ENCODE data around the gene DGKG.

- TF ChIP-seq, protein P1, sequence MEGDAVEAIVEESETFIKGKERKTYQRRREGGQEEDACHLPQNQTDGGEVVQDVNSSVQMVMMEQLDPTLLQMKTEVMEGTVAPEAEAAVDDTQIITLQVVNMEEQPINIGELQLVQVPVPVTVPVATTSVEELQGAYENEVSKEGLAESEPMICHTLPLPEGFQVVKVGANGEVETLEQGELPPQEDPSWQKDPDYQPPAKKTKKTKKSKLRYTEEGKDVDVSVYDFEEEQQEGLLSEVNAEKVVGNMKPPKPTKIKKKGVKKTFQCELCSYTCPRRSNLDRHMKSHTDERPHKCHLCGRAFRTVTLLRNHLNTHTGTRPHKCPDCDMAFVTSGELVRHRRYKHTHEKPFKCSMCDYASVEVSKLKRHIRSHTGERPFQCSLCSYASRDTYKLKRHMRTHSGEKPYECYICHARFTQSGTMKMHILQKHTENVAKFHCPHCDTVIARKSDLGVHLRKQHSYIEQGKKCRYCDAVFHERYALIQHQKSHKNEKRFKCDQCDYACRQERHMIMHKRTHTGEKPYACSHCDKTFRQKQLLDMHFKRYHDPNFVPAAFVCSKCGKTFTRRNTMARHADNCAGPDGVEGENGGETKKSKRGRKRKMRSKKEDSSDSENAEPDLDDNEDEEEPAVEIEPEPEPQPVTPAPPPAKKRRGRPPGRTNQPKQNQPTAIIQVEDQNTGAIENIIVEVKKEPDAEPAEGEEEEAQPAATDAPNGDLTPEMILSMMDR (IDR thresholded peaks at IDR 0.05) = no peak
- no peak for TF ChIP-seq EZH2 (IDR thresholded peaks at IDR 0.05)
Observed at GRCh38 chr3:186320862-186321568, 41.0 kb downstream of the DGKG start.
